T-helper 1 cell treated with Interleukin-12 subunit alpha and Interleukin-12 subunit beta and Interleukin-4 antibody, amounts not matched to agents 30 μg/mL and 1 μg/mL, for 36 hours (primary cell): ENCODE data around the gene DEFB124.
A peak's percentile ranks its signal among the peaks of the same experiment; 100 is the strongest.
"Not testable (repeated sequence)": the region's sequence is repeated elsewhere in the genome, so short reads cannot be mapped to it uniquely, and the experiment has no call there.

Experiments
- H3K27ac Mint-ChIP-seq: one replicate; pipeline ENCODE4 v1.8.0; 2021; ENCODE audit warnings: mild to moderate bottlenecking, mixed read lengths
- H3K27me3 Mint-ChIP-seq: one replicate; pipeline ENCODE4 v1.8.0; 2021; ENCODE audit warnings: low read depth, mixed read lengths
- H3K36me3 Mint-ChIP-seq: one replicate; pipeline ENCODE4 v1.8.0; 2021; ENCODE audit warnings: low read depth, mixed read lengths
- H3K4me1 Mint-ChIP-seq: one replicate; pipeline ENCODE4 v1.8.0; 2021; ENCODE audit warnings: low read depth, mixed read lengths
- H3K4me3 Mint-ChIP-seq: one replicate; pipeline ENCODE4 v1.8.0; 2021; ENCODE audit warnings: mild to moderate bottlenecking, moderate library complexity, mixed read lengths
- H3K9me3 Mint-ChIP-seq: one replicate; pipeline ENCODE4 v1.8.0; 2021; ENCODE audit warnings: mixed read lengths

The DEFB124 gene

GRCh38 chr20:31474758-31475427 is at the start of gene DEFB124, which contains the start of gene REM1:
DEFB124 (minus strand) TSS chr20:31475127; CDS start chr20:31473013, 2,114 bp downstream.
REM1 (plus strand) TSS chr20:31475288; CDS start chr20:31476446, 1,158 bp downstream.
- Mint-ChIP-seq H3K4me1 (no peaks in the 10 kb centered on the region), H3K4me3 (no peak within 1 kb of the TSS)

GRCh38 chr20:31523361-31524283 is 48.7 kb upstream of the DEFB124 start:
- H3K27me3 Mint-ChIP-seq: no peaks in the 10 kb centered on the region
- no peak overlapping the region for H3K27ac Mint-ChIP-seq
- no peaks in the 10 kb centered on the region for H3K9me3 Mint-ChIP-seq
- H3K36me3 Mint-ChIP-seq: peaks cover 34% of the 10 kb centered on the region
- peaks cover 21% of the 10 kb centered on the region for H3K4me1 Mint-ChIP-seq
- H3K4me3 Mint-ChIP-seq: no peak overlapping the region

More at GRCh38 chr20:31474758-31475427, at the start of gene DEFB124, which contains the start of gene REM1:
- Mint-ChIP-seq H3K36me3 (no peaks in the 10 kb centered on the region), H3K9me3 (no peaks in the 10 kb centered on the region), H3K27ac (no peak within 1 kb of the TSS), H3K27me3 (peaks cover 50% of the 10 kb centered on the region)

GRCh38 chr20:31522731-31523130 is 47.8 kb upstream of the DEFB124 start:
- Mint-ChIP-seq H3K27ac (peak overlapping the region; percentile 5), H3K4me3 (no peak overlapping the region), H3K4me1 (peaks cover 21% of the 10 kb centered on the region), H3K9me3 (no peaks in the 10 kb centered on the region), H3K27me3 (no peaks in the 10 kb centered on the region), H3K36me3 (peaks cover 33% of the 10 kb centered on the region)

GRCh38 chr20:31521267-31521666 is 46.3 kb upstream of the DEFB124 start:
- Mint-ChIP-seq H3K4me1 (peaks cover 21% of the 10 kb centered on the region), H3K36me3 (peaks cover 23% of the 10 kb centered on the region)
- not testable (repeated sequence) for H3K27me3 Mint-ChIP-seq, H3K27ac Mint-ChIP-seq, H3K9me3 Mint-ChIP-seq, H3K4me3 Mint-ChIP-seq

- Mint-ChIP-seq H3K27ac (no peak overlapping the region), H3K4me1 (peaks cover 18% of the 10 kb centered on the region), H3K36me3 (peaks cover 16% of the 10 kb centered on the region), H3K4me3 (no peak overlapping the region), H3K9me3 (no peaks in the 10 kb centered on the region), H3K27me3 (no peaks in the 10 kb centered on the region)
Measured at GRCh38 chr20:31517373-31517772, 42.4 kb upstream of the DEFB124 start.

GRCh38 chr20:31516651-31517050 is 41.7 kb upstream of the DEFB124 start:
- Mint-ChIP-seq H3K36me3 (peaks cover 16% of the 10 kb centered on the region), H3K27ac (no peak overlapping the region), H3K4me3 (no peak overlapping the region), H3K9me3 (no peaks in the 10 kb centered on the region), H3K4me1 (peaks cover 18% of the 10 kb centered on the region), H3K27me3 (no peaks in the 10 kb centered on the region)

- Mint-ChIP-seq H3K4me1 (peaks cover 18% of the 10 kb centered on the region), H3K36me3 (peaks cover 14% of the 10 kb centered on the region), H3K27ac (no peak overlapping the region)
Measured at GRCh38 chr20:31516166-31516565, 41.2 kb upstream of the DEFB124 start.

GRCh38 chr20:31515775-31516107 is 40.8 kb upstream of the DEFB124 start:
- Mint-ChIP-seq H3K36me3 (peaks cover 11% of the 10 kb centered on the region), H3K4me1 (peaks cover 16% of the 10 kb centered on the region), H3K27ac (no peak overlapping the region), H3K9me3 (no peaks in the 10 kb centered on the region), H3K27me3 (no peaks in the 10 kb centered on the region), H3K4me3 (no peak overlapping the region)

More at GRCh38 chr20:31516166-31516565, 41.2 kb upstream of the DEFB124 start:
- no peaks in the 10 kb centered on the region for H3K27me3 Mint-ChIP-seq
- H3K9me3 Mint-ChIP-seq: no peaks in the 10 kb centered on the region
- H3K4me3 Mint-ChIP-seq: no peak overlapping the region

- peaks cover 8% of the 10 kb centered on the region for H3K36me3 Mint-ChIP-seq
- H3K27ac Mint-ChIP-seq: no peak overlapping the region
- H3K4me1 Mint-ChIP-seq: peaks cover 11% of the 10 kb centered on the region
- H3K9me3 Mint-ChIP-seq: no peaks in the 10 kb centered on the region
- no peak overlapping the region for H3K4me3 Mint-ChIP-seq
- H3K27me3 Mint-ChIP-seq: no peaks in the 10 kb centered on the region
Measured at GRCh38 chr20:31515072-31515774, 40.3 kb upstream of the DEFB124 start.

GRCh38 chr20:31514154-31515071 is 39.5 kb upstream of the DEFB124 start, which contains the start of gene HM13:
HM13 (plus strand) TSS chr20:31514442; CDS start chr20:31514552, 110 bp downstream.
- peak within 1 kb of the TSS; percentile 43 for H3K4me3 Mint-ChIP-seq
- H3K4me1 Mint-ChIP-seq: peaks cover 8% of the 10 kb centered on the region
- no peaks in the 10 kb centered on the region for H3K9me3 Mint-ChIP-seq
- H3K36me3 Mint-ChIP-seq: peaks cover 7% of the 10 kb centered on the region
- peak within 1 kb of the TSS; percentile 77 for H3K27ac Mint-ChIP-seq
- no peaks in the 10 kb centered on the region for H3K27me3 Mint-ChIP-seq

GRCh38 chr20:31508517-31509244 is 33.8 kb upstream of the DEFB124 start:
- Mint-ChIP-seq H3K27me3 (peaks cover 14% of the 10 kb centered on the region), H3K27ac (no peak overlapping the region), H3K9me3 (peaks cover 3% of the 10 kb centered on the region), H3K4me3 (no peak overlapping the region), H3K36me3 (no peaks in the 10 kb centered on the region), H3K4me1 (peaks cover under 1% of the 10 kb centered on the region)

- Mint-ChIP-seq H3K27me3 (peaks cover 16% of the 10 kb centered on the region), H3K4me1 (peaks cover 2% of the 10 kb centered on the region), H3K4me3 (no peak overlapping the region), H3K36me3 (no peaks in the 10 kb centered on the region), H3K9me3 (peaks cover 3% of the 10 kb centered on the region), H3K27ac (no peak overlapping the region)
Measured at GRCh38 chr20:31505903-31506302, 31.0 kb upstream of the DEFB124 start.
